Activated CD4-positive, CD25-positive, alpha-beta regulatory T cell treated with anti-CD3 and anti-CD28 coated beads, Interleukin-2, amount 50 U/mL, for 72 hours (primary cell): ENCODE data around the gene SYTL5.

Experiments used
- DNase-seq: peaks from one replicate; pipeline ENCODE4 v3.0.0; 2021

SYTL5 gene

GRCh38 chrX:38036466-38036865, 30.1 kb downstream of the SYTL5 start:
- no peak for DNase-seq

- DNase-seq: no peak
Measured at GRCh38 chrX:38038501-38038900, 32.1 kb downstream of the SYTL5 start.

GRCh38 chrX:38041237-38041636, 34.9 kb downstream of the SYTL5 start:
- DNase-seq: no peak

GRCh38 chrX:38044701-38045100, 38.3 kb downstream of the SYTL5 start:
- DNase-seq: no peak

- no peak for DNase-seq
Measured at GRCh38 chrX:38045538-38046096, 39.3 kb downstream of the SYTL5 start.

GRCh38 chrX:38048886-38049285, 42.5 kb downstream of the SYTL5 start:
- DNase-seq: no peak

GRCh38 chrX:38050806-38051205, 44.5 kb downstream of the SYTL5 start:
- no peak for DNase-seq

- DNase-seq: no peak
Measured at GRCh38 chrX:38052096-38052495, 45.7 kb downstream of the SYTL5 start.

- DNase-seq: no peak
Measured at GRCh38 chrX:38055170-38055847, 49.0 kb downstream of the SYTL5 start.

- no peak for DNase-seq
Measured at GRCh38 chrX:38060331-38060878, 54.1 kb downstream of the SYTL5 start.

- DNase-seq: no peak
Measured at GRCh38 chrX:38061335-38061734, 55.0 kb downstream of the SYTL5 start.

- DNase-seq: no peak
Measured at GRCh38 chrX:38066934-38067333, 60.6 kb downstream of the SYTL5 start.

- no peak for DNase-seq
Measured at GRCh38 chrX:38069273-38069672, 62.9 kb downstream of the SYTL5 start.

GRCh38 chrX:38069991-38070390, 63.6 kb downstream of the SYTL5 start:
- no peak for DNase-seq

- no peak for DNase-seq
Measured at GRCh38 chrX:38079463-38079862, 73.1 kb downstream of the SYTL5 start.

- DNase-seq: no peak
Measured at GRCh38 chrX:38080808-38081207, 74.5 kb downstream of the SYTL5 start.

- no peak for DNase-seq
Measured at GRCh38 chrX:38081909-38082308, 75.6 kb downstream of the SYTL5 start.

GRCh38 chrX:38082309-38082708, 76.0 kb downstream of the SYTL5 start:
- no peak for DNase-seq

GRCh38 chrX:38085813-38086212, 79.5 kb downstream of the SYTL5 start:
- DNase-seq: no peak

GRCh38 chrX:38086451-38087215, 80.3 kb downstream of the SYTL5 start:
- DNase-seq: no peak

GRCh38 chrX:38087594-38087993, 81.2 kb downstream of the SYTL5 start:
- DNase-seq: no peak

GRCh38 chrX:38089173-38089982, 83.0 kb downstream of the SYTL5 start:
- DNase-seq: no peak

- no peak for DNase-seq
Measured at GRCh38 chrX:38095971-38096529, 89.7 kb downstream of the SYTL5 start.
